ENCODE measurements around the gene UNC45B.
"Not testable (repeated sequence)": the region's sequence is repeated elsewhere in the genome, so short reads cannot be mapped to it uniquely, and the experiment has no call there.

Gene UNC45B

DNA sequence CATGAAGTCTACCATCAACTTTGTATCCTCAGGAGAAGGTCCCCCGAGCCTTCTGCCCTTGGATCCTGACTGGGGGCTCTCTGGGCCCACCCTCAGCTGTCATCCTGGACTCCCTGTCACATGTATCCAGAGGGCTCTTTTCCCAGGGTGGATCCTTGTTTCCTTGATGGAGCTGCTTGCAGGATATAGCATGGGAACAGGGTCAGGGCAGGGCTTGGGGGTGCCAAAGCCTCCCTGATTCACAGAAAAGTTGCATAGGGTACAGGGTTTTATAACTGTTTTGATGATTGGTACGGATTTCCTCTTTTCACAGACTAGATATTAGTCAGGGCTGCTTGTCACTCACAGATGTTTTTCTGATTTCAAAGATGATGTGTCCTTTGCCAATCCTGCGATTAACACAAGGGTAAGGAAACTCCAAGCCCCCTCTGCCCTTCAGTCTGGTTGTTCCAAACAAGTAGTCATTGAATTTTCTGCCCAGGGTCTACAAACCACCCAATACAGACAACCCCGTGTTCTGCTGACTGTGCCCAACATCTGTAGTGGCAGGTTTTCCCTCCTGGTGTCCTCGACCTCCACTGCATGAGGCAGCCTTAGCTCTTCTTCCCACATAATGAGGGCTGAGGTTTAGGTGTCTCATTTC, 67.1 kb downstream of the UNC45B start:
- no CpG with 5 or more reads among the region's 5 CpGs for whole genome bisulfite sequencing (ENCODE audit: insufficient coverage, insufficient read length)
- no peak for DNase-seq (ENCODE audit: low read depth, low spot score)
- Histone ChIP-seq H3K36me3 (ENCODE audit: control insufficient read depth, insufficient read depth, low read length) (no peaks in the 10 kb centered on the region), H3K27me3 (ENCODE audit: control insufficient read depth, insufficient read depth, low read length) (no peaks in the 10 kb centered on the region), H3K4me1 (ENCODE audit: control insufficient read depth, insufficient read depth, low read length) (no peaks in the 10 kb centered on the region; the same call in 1 of the 2 replicates), H3K27ac (ENCODE audit: low read length) (no peak overlapping the region), H3K4me3 (ENCODE audit: low read length) (no peak overlapping the region), H3K9me3 (ENCODE audit: control insufficient read depth, insufficient read depth, low read length) (no peaks in the 10 kb centered on the region)

DNA sequence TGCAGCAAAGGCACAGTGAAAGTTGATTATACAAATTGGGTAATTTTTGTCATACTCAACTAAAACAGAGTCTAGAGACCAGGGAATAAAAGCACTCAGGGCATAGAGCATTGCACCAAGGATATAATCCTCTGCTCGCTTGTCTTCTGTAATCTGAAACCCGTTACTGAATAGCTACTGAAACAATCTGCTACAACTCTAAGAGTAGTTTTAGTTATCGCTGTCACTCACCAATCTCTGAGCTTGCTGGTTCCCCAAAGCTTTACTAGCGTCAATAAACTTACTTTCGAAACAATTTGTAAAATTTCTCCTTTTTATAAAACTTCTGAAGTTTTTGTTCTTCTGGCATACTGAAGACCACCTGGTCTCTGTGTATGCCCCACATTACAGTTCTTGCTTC, 69.5 kb downstream of the UNC45B start:
- Histone ChIP-seq H3K4me1 (ENCODE audit: control insufficient read depth, insufficient read depth, low read length) (no peaks in the 10 kb centered on the region; the same call in 1 of the 2 replicates), H3K4me3 (ENCODE audit: low read length) (no peak overlapping the region), H3K36me3 (ENCODE audit: control insufficient read depth, insufficient read depth, low read length) (no peaks in the 10 kb centered on the region), H3K27ac (ENCODE audit: low read length) (no peak overlapping the region), H3K9me3 (ENCODE audit: control insufficient read depth, insufficient read depth, low read length) (no peaks in the 10 kb centered on the region), H3K27me3 (ENCODE audit: control insufficient read depth, insufficient read depth, low read length) (no peaks in the 10 kb centered on the region)
- no peak for DNase-seq (ENCODE audit: low read depth, low spot score)
- no CpG with 5 or more reads among the region's 5 CpGs for WGBS (ENCODE audit: insufficient coverage, insufficient read length)

DNA sequence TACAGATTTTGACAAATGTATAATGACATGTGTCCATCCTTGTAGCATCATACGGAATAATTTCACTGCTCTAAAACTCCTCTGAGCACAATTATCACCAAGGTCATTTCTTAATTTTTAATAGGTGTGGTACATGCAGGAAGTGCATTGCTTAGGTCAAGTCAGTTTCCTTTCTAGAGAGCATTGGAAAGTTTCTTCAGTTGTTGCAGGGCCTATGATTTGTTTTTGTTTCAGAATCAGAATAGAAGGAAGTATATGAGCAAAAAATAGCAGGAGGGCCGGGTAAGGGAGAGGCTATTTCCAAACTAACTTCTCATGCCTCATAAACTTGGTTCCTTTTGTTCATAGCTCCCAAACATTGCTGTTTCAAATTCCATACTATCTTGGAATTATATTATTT, 71.3 kb downstream of the UNC45B start:
- WGBS (ENCODE audit: insufficient coverage, insufficient read length) = no CpG with 5 or more reads among the region's 2 CpGs
- Histone ChIP-seq H3K4me3 (ENCODE audit: low read length) (no peak overlapping the region), H3K9me3 (ENCODE audit: control insufficient read depth, insufficient read depth, low read length) (no peaks in the 10 kb centered on the region), H3K36me3 (ENCODE audit: control insufficient read depth, insufficient read depth, low read length) (no peaks in the 10 kb centered on the region), H3K27me3 (ENCODE audit: control insufficient read depth, insufficient read depth, low read length) (no peaks in the 10 kb centered on the region), H3K4me1 (ENCODE audit: control insufficient read depth, insufficient read depth, low read length) (no peaks in the 10 kb centered on the region; the same call in 1 of the 2 replicates), H3K27ac (ENCODE audit: low read length) (no peak overlapping the region)
- DNase-seq (ENCODE audit: low read depth, low spot score) = no peak

DNA sequence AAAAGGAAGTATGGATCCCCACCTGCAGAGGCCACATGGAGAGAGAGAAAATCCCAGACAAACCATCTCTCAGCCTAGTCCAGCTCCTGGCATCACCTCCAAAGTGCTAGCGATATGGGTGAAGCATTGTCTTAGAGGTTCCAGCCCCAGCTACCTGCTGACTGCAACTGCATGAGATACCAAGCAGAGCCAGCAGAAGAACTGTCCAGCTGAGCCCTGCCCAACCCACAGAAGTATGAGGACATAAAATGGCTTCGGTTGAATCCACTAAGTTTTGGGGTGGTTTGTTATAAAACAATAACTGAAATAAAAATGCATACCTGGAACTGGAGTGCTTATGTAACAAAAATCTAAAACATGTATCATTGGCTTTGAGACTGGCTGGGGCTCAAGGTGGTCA, 74.8 kb downstream of the UNC45B start:
- Histone ChIP-seq H3K27ac (ENCODE audit: low read length) (no peak overlapping the region), H3K36me3 (ENCODE audit: control insufficient read depth, insufficient read depth, low read length) (no peaks in the 10 kb centered on the region), H3K27me3 (ENCODE audit: control insufficient read depth, insufficient read depth, low read length) (no peaks in the 10 kb centered on the region), H3K4me1 (ENCODE audit: control insufficient read depth, insufficient read depth, low read length) (no peaks in the 10 kb centered on the region), H3K9me3 (ENCODE audit: control insufficient read depth, insufficient read depth, low read length) (no peaks in the 10 kb centered on the region), H3K4me3 (ENCODE audit: low read length) (no peak overlapping the region)
- no peak for DNase-seq (ENCODE audit: low read depth, low spot score)
- WGBS (ENCODE audit: insufficient coverage, insufficient read length) = no CpG with 5 or more reads among the region's 2 CpGs

DNA sequence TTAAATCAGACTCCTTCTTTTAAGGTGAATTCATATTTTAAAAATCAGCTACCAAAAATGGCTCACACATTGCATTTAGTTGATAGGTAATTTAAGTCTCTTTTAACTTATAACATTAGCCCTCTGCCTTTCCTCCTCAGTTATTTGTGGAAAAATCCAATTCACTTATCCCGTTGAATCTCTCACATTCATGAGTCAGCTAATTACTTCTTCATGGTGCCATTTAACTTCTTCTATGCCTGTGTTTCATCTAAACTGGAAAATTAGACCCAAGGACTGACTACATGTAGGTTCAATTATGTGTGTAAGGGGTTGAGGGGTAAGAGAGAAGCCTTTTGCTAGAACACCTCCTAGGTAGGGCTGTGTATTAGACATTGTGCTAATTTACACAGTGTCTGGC, 76.8 kb downstream of the UNC45B start:
- no CpG with 5 or more reads among the region's 1 CpG for WGBS (ENCODE audit: insufficient coverage, insufficient read length)
- DNase-seq (ENCODE audit: low read depth, low spot score) = no peak
- Histone ChIP-seq H3K4me1 (ENCODE audit: control insufficient read depth, insufficient read depth, low read length) (no peaks in the 10 kb centered on the region), H3K9me3 (ENCODE audit: control insufficient read depth, insufficient read depth, low read length) (no peaks in the 10 kb centered on the region), H3K4me3 (ENCODE audit: low read length) (no peak overlapping the region), H3K27me3 (ENCODE audit: control insufficient read depth, insufficient read depth, low read length) (no peaks in the 10 kb centered on the region), H3K27ac (ENCODE audit: low read length) (no peak overlapping the region), H3K36me3 (ENCODE audit: control insufficient read depth, insufficient read depth, low read length) (no peaks in the 10 kb centered on the region)

DNA sequence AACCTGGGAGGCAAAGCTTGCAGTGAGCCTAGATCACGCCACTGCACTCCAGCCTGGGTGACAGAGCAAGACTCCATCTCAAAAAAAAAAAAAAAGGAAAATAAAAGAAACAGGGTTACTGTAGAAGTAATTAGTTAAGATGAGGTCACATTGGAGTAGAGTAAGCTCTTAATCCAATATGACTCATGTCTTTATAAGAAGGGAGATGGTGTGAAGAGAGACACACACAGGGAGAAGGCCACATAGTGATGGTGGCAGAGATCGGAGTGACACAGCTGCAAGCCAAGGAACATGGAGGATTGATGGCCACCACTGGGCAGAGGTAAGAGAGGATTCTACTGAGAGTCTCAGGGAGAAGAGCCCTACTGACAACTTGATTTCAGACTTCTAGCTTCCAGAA, 79.9 kb downstream of the UNC45B start:
- DNase-seq (ENCODE audit: low read depth, low spot score) = no peak
- H3K4me3 ChIP-seq (ENCODE audit: low read length) = no peak overlapping the region
- no peaks in the 10 kb centered on the region for H3K9me3 ChIP-seq (ENCODE audit: control insufficient read depth, insufficient read depth, low read length)
- H3K4me1 ChIP-seq (ENCODE audit: control insufficient read depth, insufficient read depth, low read length) = no peaks in the 10 kb centered on the region
- H3K27ac ChIP-seq (ENCODE audit: low read length) = no peak overlapping the region
- no CpG with 5 or more reads among the region's 2 CpGs for WGBS (ENCODE audit: insufficient coverage, insufficient read length)
- no peaks in the 10 kb centered on the region for H3K27me3 ChIP-seq (ENCODE audit: control insufficient read depth, insufficient read depth, low read length)
- H3K36me3 ChIP-seq (ENCODE audit: control insufficient read depth, insufficient read depth, low read length) = no peaks in the 10 kb centered on the region

DNA sequence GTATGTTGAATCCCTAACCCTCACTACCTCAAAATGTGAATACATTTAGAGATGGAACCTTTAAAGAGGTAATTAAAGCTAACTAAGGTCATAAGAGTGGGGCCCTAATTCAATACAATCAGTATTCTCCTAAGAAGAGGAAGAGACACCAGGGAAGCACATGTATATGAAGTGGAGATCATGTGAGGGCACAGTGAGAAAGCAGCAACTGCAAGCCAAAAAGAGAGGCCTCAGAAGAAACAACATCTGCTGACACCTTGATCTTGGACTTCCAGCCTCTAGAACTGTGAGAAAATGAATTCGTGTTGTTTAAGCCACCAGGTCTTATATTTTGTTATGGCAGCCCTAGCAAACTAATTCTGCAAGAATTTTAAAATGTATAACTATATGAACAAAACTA, 82.0 kb downstream of the UNC45B start:
- DNase-seq (ENCODE audit: low read depth, low spot score) = no peak
- H3K36me3 ChIP-seq (ENCODE audit: control insufficient read depth, insufficient read depth, low read length) = no peaks in the 10 kb centered on the region
- H3K27ac ChIP-seq (ENCODE audit: low read length) = no peak overlapping the region
- no peaks in the 10 kb centered on the region for H3K27me3 ChIP-seq (ENCODE audit: control insufficient read depth, insufficient read depth, low read length)
- no peaks in the 10 kb centered on the region for H3K4me1 ChIP-seq (ENCODE audit: control insufficient read depth, insufficient read depth, low read length)
- H3K4me3 ChIP-seq (ENCODE audit: low read length) = no peak overlapping the region
- H3K9me3 ChIP-seq (ENCODE audit: control insufficient read depth, insufficient read depth, low read length) = no peaks in the 10 kb centered on the region
- WGBS (ENCODE audit: insufficient coverage, insufficient read length) = no CpG with 5 or more reads among the region's 1 CpG

DNA sequence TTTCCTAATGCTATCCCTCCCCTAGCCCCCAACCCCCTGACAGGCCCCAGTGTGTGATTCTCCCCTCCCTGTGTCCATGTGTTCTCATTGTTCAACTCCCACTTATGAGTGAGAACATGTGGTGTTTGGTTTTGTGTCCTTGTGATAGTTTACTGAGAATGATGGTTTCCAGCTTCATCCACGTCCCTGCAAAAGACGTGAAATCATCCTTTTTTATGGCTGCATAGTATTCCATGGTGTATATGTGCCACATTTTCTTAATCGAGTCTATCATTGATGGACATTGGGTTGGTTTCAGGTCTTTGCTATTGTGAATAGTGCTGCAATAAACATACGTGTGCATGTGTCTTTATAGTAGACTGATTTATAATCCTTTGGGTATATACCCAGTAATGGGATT, 86.7 kb downstream of the UNC45B start:
- not testable (repeated sequence) for H3K36me3 ChIP-seq (ENCODE audit: control insufficient read depth, insufficient read depth, low read length); DNase-seq (ENCODE audit: low read depth, low spot score); H3K4me1 ChIP-seq (ENCODE audit: control insufficient read depth, insufficient read depth, low read length); H3K27me3 ChIP-seq (ENCODE audit: control insufficient read depth, insufficient read depth, low read length); H3K27ac ChIP-seq (ENCODE audit: low read length); H3K4me3 ChIP-seq (ENCODE audit: low read length); H3K9me3 ChIP-seq (ENCODE audit: control insufficient read depth, insufficient read depth, low read length)
- WGBS (ENCODE audit: insufficient coverage, insufficient read length) = no CpG with 5 or more reads among the region's 4 CpGs

DNA sequence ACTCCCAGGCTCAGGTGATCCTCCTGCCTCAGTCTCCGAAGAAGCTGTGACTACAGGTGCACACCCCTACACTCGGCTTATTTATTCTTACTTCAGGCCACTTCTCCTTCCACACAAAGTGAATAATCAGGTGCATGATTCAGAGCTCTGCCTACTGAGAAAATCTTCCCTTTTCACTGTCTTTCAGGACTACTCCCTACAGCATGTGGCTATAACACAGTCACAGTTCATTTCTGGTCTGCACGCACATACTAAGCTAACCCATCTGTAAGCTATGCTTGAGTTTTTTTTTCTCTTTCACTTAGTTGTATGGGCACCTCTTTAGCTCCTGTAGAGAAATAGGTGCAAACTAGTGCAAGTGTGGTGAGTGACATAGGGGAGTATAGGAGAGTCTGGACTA, 87.7 kb downstream of the UNC45B start:
- WGBS (ENCODE audit: insufficient coverage, insufficient read length) = no CpG with 5 or more reads among the region's 3 CpGs
- Histone ChIP-seq H3K9me3 (ENCODE audit: control insufficient read depth, insufficient read depth, low read length) (no peaks in the 10 kb centered on the region), H3K4me1 (ENCODE audit: control insufficient read depth, insufficient read depth, low read length) (no peaks in the 10 kb centered on the region), H3K36me3 (ENCODE audit: control insufficient read depth, insufficient read depth, low read length) (no peaks in the 10 kb centered on the region), H3K4me3 (ENCODE audit: low read length) (no peak overlapping the region), H3K27ac (ENCODE audit: low read length) (no peak overlapping the region), H3K27me3 (ENCODE audit: control insufficient read depth, insufficient read depth, low read length) (no peaks in the 10 kb centered on the region)
- DNase-seq (ENCODE audit: low read depth, low spot score) = no peak

DNA sequence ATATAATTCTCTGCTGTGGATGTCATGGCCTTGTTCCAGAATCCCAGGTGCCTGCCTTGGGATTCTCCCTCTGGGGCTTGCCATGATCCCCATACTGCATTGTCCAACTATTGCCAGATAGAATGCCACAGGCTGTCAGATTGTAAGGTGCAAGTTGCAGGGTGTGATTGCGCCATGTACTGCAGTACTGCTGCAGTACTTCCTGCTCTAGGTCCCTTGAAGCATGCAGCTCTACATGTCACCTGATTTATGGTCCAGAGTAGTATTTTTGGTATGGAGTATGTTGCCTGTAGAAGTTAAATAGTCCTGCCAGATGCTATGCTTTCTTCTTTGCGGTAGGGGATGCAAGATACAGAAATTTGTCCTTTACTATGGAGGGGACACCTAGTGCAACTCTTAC, 88.3 kb downstream of the UNC45B start:
- no peak for DNase-seq (ENCODE audit: low read depth, low spot score)
- Histone ChIP-seq H3K9me3 (ENCODE audit: control insufficient read depth, insufficient read depth, low read length) (no peaks in the 10 kb centered on the region), H3K27me3 (ENCODE audit: control insufficient read depth, insufficient read depth, low read length) (no peaks in the 10 kb centered on the region), H3K36me3 (ENCODE audit: control insufficient read depth, insufficient read depth, low read length) (no peaks in the 10 kb centered on the region), H3K4me3 (ENCODE audit: low read length) (no peak overlapping the region), H3K4me1 (ENCODE audit: control insufficient read depth, insufficient read depth, low read length) (no peaks in the 10 kb centered on the region), H3K27ac (ENCODE audit: low read length) (no peak overlapping the region)
- no CpG with 5 or more reads among the region's 2 CpGs for WGBS (ENCODE audit: insufficient coverage, insufficient read length)

DNA sequence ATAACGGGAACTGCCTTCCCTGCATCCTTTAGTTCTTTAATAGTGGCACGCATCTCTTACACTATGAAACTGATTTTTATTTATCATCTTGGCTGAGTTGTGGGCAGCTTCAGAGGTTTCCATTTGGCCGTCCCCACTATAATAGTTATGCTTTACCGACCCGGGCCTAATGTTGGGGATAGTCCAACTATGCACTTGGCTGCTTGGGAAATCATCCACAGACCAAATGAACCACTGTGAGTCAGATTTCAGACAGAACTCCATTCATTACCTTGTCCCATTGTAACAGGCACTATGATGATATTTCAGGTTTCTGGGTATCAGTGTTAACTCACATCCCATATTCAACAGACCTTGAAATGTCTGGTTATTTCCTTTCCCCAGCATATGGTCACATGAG, 89.2 kb downstream of the UNC45B start:
- DNase-seq (ENCODE audit: low read depth, low spot score) = no peak
- no peaks in the 10 kb centered on the region for H3K27me3 ChIP-seq (ENCODE audit: control insufficient read depth, insufficient read depth, low read length)
- H3K36me3 ChIP-seq (ENCODE audit: control insufficient read depth, insufficient read depth, low read length) = no peaks in the 10 kb centered on the region
- H3K27ac ChIP-seq (ENCODE audit: low read length) = no peak overlapping the region
- H3K4me3 ChIP-seq (ENCODE audit: low read length) = no peak overlapping the region
- no peaks in the 10 kb centered on the region for H3K9me3 ChIP-seq (ENCODE audit: control insufficient read depth, insufficient read depth, low read length)
- H3K4me1 ChIP-seq (ENCODE audit: control insufficient read depth, insufficient read depth, low read length) = no peaks in the 10 kb centered on the region
- no CpG with 5 or more reads among the region's 5 CpGs for WGBS (ENCODE audit: insufficient coverage, insufficient read length)
